ENCODE results near the gene CD3D. TPM values are rescaled to one million over a fixed set of nuclear protein-coding genes. Genes with fewer than 3 reads are reported as not detected.

CD3D gene
- total RNA-seq, 4 donors from 2014 or later: 2.0 to 4.9 (median 2.4) TPM; not detected in 1

- TF ChIP-seq CTCF (IDR thresholded peaks at IDR 0.05; ENCODE audit: low read depth): no peak
Observed at GRCh38 chr11:118320515-118320914, 22.0 kb downstream of the CD3D start.

GRCh38 chr11:118319337-118319707 lies 23.2 kb downstream of the CD3D start:
- no peak for TF ChIP-seq CTCF (IDR thresholded peaks at IDR 0.05; ENCODE audit: low read depth)

GRCh38 chr11:118318581-118319336 lies 23.7 kb downstream of the CD3D start:
- no peak for TF ChIP-seq CTCF (IDR thresholded peaks at IDR 0.05; ENCODE audit: low read depth)

GRCh38 chr11:118318124-118318523 lies 24.4 kb downstream of the CD3D start:
- TF ChIP-seq CTCF (IDR thresholded peaks at IDR 0.05; ENCODE audit: low read depth): no peak

- no peak for TF ChIP-seq CTCF (IDR thresholded peaks at IDR 0.05; ENCODE audit: low read depth)
Observed at GRCh38 chr11:118314988-118315411, 27.5 kb downstream of the CD3D start.

- TF ChIP-seq CTCF (IDR thresholded peaks at IDR 0.05; ENCODE audit: low read depth): no peak
Observed at GRCh38 chr11:118313242-118313641, 29.3 kb downstream of the CD3D start.

GRCh38 chr11:118312328-118312727 lies 30.2 kb downstream of the CD3D start:
- no peak for TF ChIP-seq CTCF (IDR thresholded peaks at IDR 0.05; ENCODE audit: low read depth)
